ENCODE results near the gene DBT. TPM values are rescaled to one million over a fixed set of nuclear protein-coding genes. Genes with fewer than 3 reads are reported as not detected.

DBT gene
- total and polyA plus RNA-seq, 4 donors: 3.4 to 19.1 (median 9.2) TPM

GRCh38 chr1:100164216-100164615 lies 85.4 kb downstream of the DBT start:
- ATAC-seq (ENCODE audit: insufficient read depth, low FRiP score) (no peak), DNase-seq (peak in 1 of 3 donors; percentile 11)
- no peaks in the 10 kb centered on the region for H3K4me1 ChIP-seq (ENCODE audit: control insufficient read depth in 5 of 5, insufficient read depth in 5 of 5, low read length in 5 of 5)
- H3K27me3 ChIP-seq (ENCODE audit: control insufficient read depth in 3 of 3, insufficient read depth in 3 of 3, low read length in 2 of 3): no peaks in the 10 kb centered on the region
- no peak overlapping the region for H3K4me3 ChIP-seq
- TF ChIP-seq CTCF (IDR thresholded peaks at IDR 0.05; ENCODE audit: control extremely low read depth, extremely low read depth): no peak
- peaks cover 0 to 3% (median 0%) of the 10 kb centered on the region in 4 donors for H3K36me3 ChIP-seq (ENCODE audit: control insufficient read depth in 4 of 4, insufficient read depth in 4 of 4, low read length in 4 of 4)
- WGBS, 2 donors: 71 to 78% methylated on average over 2 of the region's 2 CpGs
- H3K9me3 ChIP-seq (ENCODE audit: control insufficient read depth in 4 of 4, insufficient read depth in 3 of 4, low read length in 3 of 4): no peaks in the 10 kb centered on the region
- H3K27ac ChIP-seq (ENCODE audit: low read depth in 1 of 2, low read length in 1 of 2): peak overlapping the region in 1 of 2 donors; percentile 38
- H3K9ac ChIP-seq (ENCODE audit: insufficient read depth in 1 of 2, low read length in 2 of 2): no peak overlapping the region

- no peak for ATAC-seq (ENCODE audit: insufficient read depth, low FRiP score)
- H3K27ac ChIP-seq (ENCODE audit: low read depth in 1 of 2, low read length in 1 of 2): no peak overlapping the region
- peaks cover 0 to 3% (median 0%) of the 10 kb centered on the region in 4 donors for H3K36me3 ChIP-seq (ENCODE audit: control insufficient read depth in 4 of 4, insufficient read depth in 4 of 4, low read length in 4 of 4)
- no peaks in the 10 kb centered on the region for H3K27me3 ChIP-seq (ENCODE audit: control insufficient read depth in 3 of 3, insufficient read depth in 3 of 3, low read length in 2 of 3)
- TF ChIP-seq CTCF (IDR thresholded peaks at IDR 0.05; ENCODE audit: control extremely low read depth, extremely low read depth): no peak
- DNase-seq: no peak
- no peaks in the 10 kb centered on the region for H3K9me3 ChIP-seq (ENCODE audit: control insufficient read depth in 4 of 4, insufficient read depth in 3 of 4, low read length in 3 of 4)
- H3K4me1 ChIP-seq (ENCODE audit: control insufficient read depth in 5 of 5, insufficient read depth in 5 of 5, low read length in 5 of 5): no peaks in the 10 kb centered on the region
- H3K4me3 ChIP-seq: no peak overlapping the region
- no peak overlapping the region for H3K9ac ChIP-seq (ENCODE audit: insufficient read depth in 1 of 2, low read length in 2 of 2)
These were observed 86.8 kb downstream of the DBT start for GRCh38 chr1:100162881-100163280.

GRCh38 chr1:100152271-100152670 lies 97.4 kb downstream of the DBT start:
- Histone ChIP-seq H3K9me3 (ENCODE audit: control insufficient read depth in 4 of 4, insufficient read depth in 3 of 4, low read length in 3 of 4) (no peaks in the 10 kb centered on the region), H3K4me1 (ENCODE audit: control insufficient read depth in 5 of 5, insufficient read depth in 5 of 5, low read length in 5 of 5) (no peaks in the 10 kb centered on the region), H3K9ac (ENCODE audit: insufficient read depth in 1 of 2, low read length in 2 of 2) (no peak overlapping the region), H3K36me3 (ENCODE audit: control insufficient read depth in 4 of 4, insufficient read depth in 4 of 4, low read length in 4 of 4) (peaks cover 2 to 13% (median 3%) of the 10 kb centered on the region in 4 donors), H3K4me3 (no peak overlapping the region), H3K27me3 (ENCODE audit: control insufficient read depth in 3 of 3, insufficient read depth in 3 of 3, low read length in 2 of 3) (no peaks in the 10 kb centered on the region), H3K27ac (ENCODE audit: low read depth in 1 of 2, low read length in 1 of 2) (no peak overlapping the region)
- no peak for TF ChIP-seq CTCF (IDR thresholded peaks at IDR 0.05; ENCODE audit: control extremely low read depth, extremely low read depth)
- ATAC-seq (ENCODE audit: insufficient read depth, low FRiP score): no peak
- 65 to 72% methylated on average over 4 of the region's 4 CpGs for WGBS, 2 donors
- no peak for DNase-seq

GRCh38 chr1:100151679-100152078 lies 98.0 kb downstream of the DBT start:
- WGBS, 2 donors: 75 to 86% methylated on average over 2 of the region's 2 CpGs
- no peaks in the 10 kb centered on the region for H3K9me3 ChIP-seq (ENCODE audit: control insufficient read depth in 4 of 4, insufficient read depth in 3 of 4, low read length in 3 of 4)
- no peak for ATAC-seq (ENCODE audit: insufficient read depth, low FRiP score)
- H3K4me1 ChIP-seq (ENCODE audit: control insufficient read depth in 5 of 5, insufficient read depth in 5 of 5, low read length in 5 of 5): no peaks in the 10 kb centered on the region
- no peak for TF ChIP-seq CTCF (IDR thresholded peaks at IDR 0.05; ENCODE audit: control extremely low read depth, extremely low read depth)
- DNase-seq: no peak
- peaks cover 2 to 15% (median 4%) of the 10 kb centered on the region in 4 donors for H3K36me3 ChIP-seq (ENCODE audit: control insufficient read depth in 4 of 4, insufficient read depth in 4 of 4, low read length in 4 of 4)
- no peak overlapping the region for H3K4me3 ChIP-seq
- no peak overlapping the region for H3K9ac ChIP-seq (ENCODE audit: insufficient read depth in 1 of 2, low read length in 2 of 2)
- no peaks in the 10 kb centered on the region for H3K27me3 ChIP-seq (ENCODE audit: control insufficient read depth in 3 of 3, insufficient read depth in 3 of 3, low read length in 2 of 3)
- no peak overlapping the region for H3K27ac ChIP-seq (ENCODE audit: low read depth in 1 of 2, low read length in 1 of 2)

Measured in lung (tissue), 12 donors.